Lung (tissue), 16 donors: ENCODE results near the gene ZBTB2. TPM values are rescaled to one million over a fixed set of nuclear protein-coding genes. Genes with fewer than 3 reads are reported as not detected.
A peak's percentile ranks its signal among the peaks of the same experiment; 100 is the strongest.

Experiments used
- ATAC-seq: fragments of 200-7000 bp; cut with Tn5 transposase; one replicate; pipeline ENCODE4 v1.9.1; 2020; ENCODE audit warnings: moderate number of reproducible peaks; ENCODE audit not compliant: insufficient read depth, low FRiP score
- DNase-seq, 3 donors: peaks; one replicate each; pipeline ENCODE4 v3.0.0-alpha.2; 2013 to 2017
- H3K27ac ChIP-seq, 2 donors: one replicate each; pipeline ENCODE4 v1.5.1; 2013; ENCODE audit warnings: mild to moderate bottlenecking in 2 of 2, moderate library complexity in 2 of 2, control low read depth in 1 of 2, inconsistent platforms in 1 of 2, low read depth in 1 of 2, low read length in 1 of 2
- H3K27me3 ChIP-seq, 3 donors: one replicate each; pipeline ENCODE4 v1.5.1; 2013; ENCODE audit warnings: low read length in 2 of 3; ENCODE audit not compliant: control insufficient read depth in 3 of 3, insufficient read depth in 3 of 3
- H3K36me3 ChIP-seq, 4 donors: one replicate each; pipeline ENCODE4 v1.5.1; 2013; ENCODE audit warnings: low read length in 4 of 4, mild to moderate bottlenecking in 1 of 4, moderate library complexity in 1 of 4; ENCODE audit not compliant: control insufficient read depth in 4 of 4, insufficient read depth in 4 of 4
- H3K4me1 ChIP-seq, 5 donors: one replicate each; pipeline ENCODE4 v1.5.1; 2013; ENCODE audit warnings: low read length in 5 of 5, mild to moderate bottlenecking in 2 of 5, moderate library complexity in 1 of 5; ENCODE audit not compliant: control insufficient read depth in 5 of 5, insufficient read depth in 5 of 5
- H3K4me3 ChIP-seq: one replicate; pipeline ENCODE4 v1.5.1; 2013; ENCODE audit warnings: mild to moderate bottlenecking, control low read depth, moderate library complexity
- H3K9ac ChIP-seq, 2 donors: one replicate each; pipeline ENCODE4 v1.5.1; 2013; ENCODE audit warnings: low read length in 2 of 2, control low read depth in 1 of 2; ENCODE audit not compliant: insufficient read depth in 1 of 2
- H3K9me3 ChIP-seq, 4 donors: one replicate each; pipeline ENCODE4 v1.5.1; 2013; ENCODE audit warnings: low read length in 3 of 4, mild to moderate bottlenecking in 1 of 4, moderate library complexity in 1 of 4; ENCODE audit not compliant: control insufficient read depth in 4 of 4, insufficient read depth in 3 of 4
- WGBS, 2 donors: extraction: QIAGEN DNeasy Blood & Tissue Kit; methylation state at CpG; one replicate each; pipeline ENCODE4 v1.1.7; 2013; 5-methylcytosine and 5-hydroxymethylcytosine counted together
- long read RNA-seq, 5 donors: transcript quantifications; one replicate each; lab custom pipeline, GENCODE V29; 2026
- polyA plus RNA-seq, 2 donors: library from polyadenylated mRNA; stranded (reverse); fragments of 200-250 nt; gene quantifications; one replicate each; pipeline ENCODE4 v1.2.1, GENCODE V29; 2013
- total RNA-seq, 2 donors: library from RNA; depleted of rRNA in 1 of 2; stranded (reverse); fragments of >200 nt in 1 of 2; gene quantifications; one replicate each; pipeline ENCODE4 v1.2.1, GENCODE V29; 2014 to 2021
- TF ChIP-seq, protein P1 (sequence below): IDR thresholded peaks from 2 replicates; pipeline ENCODE4 v1.5.1; 2012; ENCODE audit warnings: mild to moderate bottlenecking; ENCODE audit errors: control extremely low read depth, extremely low read depth
- donor health status: control.
- donor health status: control.
- donor health status: Bipolar disorder and iron deficiency.
- donor health status: healthy.
- donor health status: DM: yes; HTN: yes; CAD: no.

ZBTB2 gene, protein sequence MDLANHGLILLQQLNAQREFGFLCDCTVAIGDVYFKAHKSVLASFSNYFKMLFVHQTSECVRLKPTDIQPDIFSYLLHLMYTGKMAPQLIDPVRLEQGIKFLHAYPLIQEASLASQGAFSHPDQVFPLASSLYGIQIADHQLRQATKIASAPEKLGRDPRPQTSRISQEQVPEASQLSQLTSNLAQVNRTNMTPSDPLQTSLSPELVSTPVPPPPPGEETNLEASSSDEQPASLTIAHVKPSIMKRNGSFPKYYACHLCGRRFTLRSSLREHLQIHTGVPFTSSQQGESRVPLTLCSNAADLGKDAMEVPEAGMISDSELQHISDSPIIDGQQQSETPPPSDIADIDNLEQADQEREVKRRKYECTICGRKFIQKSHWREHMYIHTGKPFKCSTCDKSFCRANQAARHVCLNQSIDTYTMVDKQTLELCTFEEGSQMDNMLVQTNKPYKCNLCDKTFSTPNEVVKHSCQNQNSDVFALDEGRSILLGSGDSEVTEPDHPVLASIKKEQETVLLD
- total RNA-seq (10 to 100 TPM; 10.5 to 13.9 TPM), polyA plus RNA-seq (1 to 10 TPM; 8.1 to 9.1 TPM)
- long read RNA-seq, donor 1, transcript ZBTB2-201 (3 exons, 3,090 nt) = major isoform, 6 of 6 reads
- long read RNA-seq, donor 1, partial matches to known transcripts = 0 of 6 reads
- long read RNA-seq, donor 1, other reads (novel, unspliced or antisense) = 0 of 6 reads
- long read RNA-seq, donor 2, partial matches to known transcripts = 0 of 2 reads
- long read RNA-seq, donor 2, other reads (novel, unspliced or antisense) = 0 of 2 reads
- long read RNA-seq, donor 3, partial matches to known transcripts = 0 of 2 reads
- long read RNA-seq, donor 3, other reads (novel, unspliced or antisense) = 0 of 2 reads
- long read RNA-seq, donor 4, transcript ZBTB2-201 (3 exons, 3,090 nt) = major isoform, 6 of 11 reads
- long read RNA-seq, donor 4, partial matches to known transcripts = 5 of 11 reads
- long read RNA-seq, donor 4, other reads (novel, unspliced or antisense) = 0 of 11 reads
- long read RNA-seq, donor 5, transcript ZBTB2-201 (3 exons, 3,090 nt) = major isoform, 8 of 8 reads
- long read RNA-seq, donor 5, partial matches to known transcripts = 0 of 8 reads
- long read RNA-seq, donor 5, other reads (novel, unspliced or antisense) = 0 of 8 reads

DNA sequence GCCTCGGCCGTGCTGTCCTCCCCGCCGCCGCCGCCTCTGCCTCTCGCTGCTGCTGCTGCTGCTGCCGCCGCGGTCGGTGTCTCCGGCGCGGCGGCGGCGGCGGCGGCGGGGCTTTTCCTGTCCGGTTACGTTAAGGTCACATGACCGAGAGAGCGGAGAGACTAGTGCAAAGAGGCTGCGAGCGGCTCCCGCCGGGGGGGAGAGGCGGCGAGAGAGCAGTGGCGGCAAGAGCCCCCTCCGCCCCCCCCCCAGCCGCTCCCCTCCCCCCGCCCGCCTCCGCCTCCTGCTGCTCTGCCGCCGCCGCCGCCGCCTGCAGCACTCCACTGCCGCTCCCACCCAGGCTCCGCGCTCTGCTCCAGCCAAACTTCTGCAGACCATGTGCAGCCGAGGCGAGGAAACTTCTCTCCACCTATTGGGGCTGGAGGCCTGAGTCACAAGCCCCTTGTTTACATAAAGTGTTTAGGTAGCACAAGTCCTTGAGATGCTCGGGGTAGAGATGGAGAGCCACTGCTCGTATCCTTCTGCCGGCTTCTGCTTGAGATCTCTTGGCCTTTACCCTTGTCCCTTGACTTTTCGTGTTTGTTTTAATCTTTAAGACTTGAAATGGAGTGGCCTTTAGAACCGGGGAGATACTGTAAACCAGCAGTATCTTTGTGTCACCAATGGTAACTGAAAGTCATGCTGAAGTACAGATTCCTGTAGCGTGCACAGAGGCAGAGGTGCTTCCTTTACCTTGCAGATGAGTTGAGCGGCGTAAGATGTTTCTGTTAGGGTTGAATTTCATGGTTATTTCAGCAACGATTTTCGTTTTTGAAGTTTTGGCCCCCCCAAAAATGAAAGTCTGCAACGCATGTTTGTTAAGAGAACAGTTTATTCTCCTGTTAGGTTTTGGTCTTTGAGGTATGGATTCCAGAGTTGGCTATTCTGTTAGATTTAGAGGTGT lies at the start of gene ZBTB2:
ZBTB2 (minus strand) TSS at position 89 of the 943 bp plus-strand sequence. CDS start 17,922 bp downstream, outside the sequence.
- Histone ChIP-seq H3K9ac (peak within 1 kb of the TSS; percentile 7 to 63), H3K4me1 (peaks cover 5 to 32% (median 18%) of the 10 kb centered on the region in 5 donors), H3K9me3 (no peaks in the 10 kb centered on the region), H3K4me3 (peak within 1 kb of the TSS; percentile 84), H3K36me3 (no peaks in the 10 kb centered on the region), H3K27ac (peak within 1 kb of the TSS; percentile 99 to 100), H3K27me3 (no peaks in the 10 kb centered on the region)
- peak; percentile 76 to 78 (median 77) for DNase-seq
- TF ChIP-seq, protein P1, sequence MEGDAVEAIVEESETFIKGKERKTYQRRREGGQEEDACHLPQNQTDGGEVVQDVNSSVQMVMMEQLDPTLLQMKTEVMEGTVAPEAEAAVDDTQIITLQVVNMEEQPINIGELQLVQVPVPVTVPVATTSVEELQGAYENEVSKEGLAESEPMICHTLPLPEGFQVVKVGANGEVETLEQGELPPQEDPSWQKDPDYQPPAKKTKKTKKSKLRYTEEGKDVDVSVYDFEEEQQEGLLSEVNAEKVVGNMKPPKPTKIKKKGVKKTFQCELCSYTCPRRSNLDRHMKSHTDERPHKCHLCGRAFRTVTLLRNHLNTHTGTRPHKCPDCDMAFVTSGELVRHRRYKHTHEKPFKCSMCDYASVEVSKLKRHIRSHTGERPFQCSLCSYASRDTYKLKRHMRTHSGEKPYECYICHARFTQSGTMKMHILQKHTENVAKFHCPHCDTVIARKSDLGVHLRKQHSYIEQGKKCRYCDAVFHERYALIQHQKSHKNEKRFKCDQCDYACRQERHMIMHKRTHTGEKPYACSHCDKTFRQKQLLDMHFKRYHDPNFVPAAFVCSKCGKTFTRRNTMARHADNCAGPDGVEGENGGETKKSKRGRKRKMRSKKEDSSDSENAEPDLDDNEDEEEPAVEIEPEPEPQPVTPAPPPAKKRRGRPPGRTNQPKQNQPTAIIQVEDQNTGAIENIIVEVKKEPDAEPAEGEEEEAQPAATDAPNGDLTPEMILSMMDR = no peak
- WGBS, 2 donors = 1% methylated on average over 29 to 53 of the region's 57 CpGs
- no peak for ATAC-seq

DNA sequence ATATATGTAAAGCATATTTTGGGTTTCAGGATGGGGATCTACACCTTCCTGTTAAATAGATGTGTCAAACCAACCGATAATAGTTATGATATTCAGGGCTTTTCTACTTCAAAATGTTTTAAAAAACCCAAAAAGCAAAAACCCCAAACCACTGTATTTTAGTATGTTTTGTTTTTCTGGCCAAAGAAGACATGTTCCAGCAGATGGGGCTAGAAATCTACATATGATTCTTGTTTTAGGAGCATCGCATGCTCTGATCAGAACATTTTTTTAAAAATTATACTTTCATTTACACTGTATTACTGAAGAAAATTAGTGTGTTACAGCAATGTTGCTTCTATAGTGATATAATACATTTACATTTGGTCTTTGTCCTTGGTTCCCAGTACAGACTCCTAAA lies 49.6 kb upstream of the ZBTB2 start:
- TF ChIP-seq, protein P1 = no peak
- no peaks in the 10 kb centered on the region for H3K9me3 ChIP-seq
- 64 to 69% methylated on average over 2 of the region's 2 CpGs for WGBS, 2 donors
- H3K9ac ChIP-seq = no peak overlapping the region
- no peaks in the 10 kb centered on the region for H3K27me3 ChIP-seq
- H3K36me3 ChIP-seq = peaks cover 0 to 5% (median 3%) of the 10 kb centered on the region in 4 donors
- peak in 2 of 3 donors; percentile 63 to 66 for DNase-seq
- peaks cover 0 to 5% (median 2%) of the 10 kb centered on the region in 5 donors for H3K4me1 ChIP-seq
- no peak overlapping the region for H3K4me3 ChIP-seq
- no peak overlapping the region for H3K27ac ChIP-seq
- ATAC-seq = no peak

DNA sequence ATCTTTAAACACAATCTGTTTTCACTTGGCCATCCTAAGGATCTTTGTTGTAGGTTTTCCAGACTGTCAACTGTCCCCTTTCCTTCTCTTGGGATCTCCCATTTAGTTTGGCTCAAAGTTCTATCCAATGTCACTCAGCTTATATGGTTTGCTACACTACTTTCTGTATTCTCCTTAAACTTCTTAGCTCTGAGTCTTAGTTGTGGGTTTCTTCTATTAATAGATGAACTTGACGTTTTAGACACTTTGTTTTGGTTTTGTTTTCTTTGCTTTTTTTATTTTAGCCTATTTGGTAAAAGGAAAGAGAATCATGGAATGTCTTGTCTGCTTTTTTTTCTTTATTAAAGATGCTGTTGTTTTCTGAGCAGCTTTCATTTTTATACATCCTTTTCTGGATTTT lies 49.1 kb upstream of the ZBTB2 start:
- Histone ChIP-seq H3K4me1 (peaks cover 0 to 5% (median 2%) of the 10 kb centered on the region in 5 donors), H3K36me3 (peaks cover 0 to 5% (median 3%) of the 10 kb centered on the region in 4 donors), H3K9ac (no peak overlapping the region), H3K27ac (no peak overlapping the region), H3K9me3 (no peaks in the 10 kb centered on the region), H3K27me3 (no peaks in the 10 kb centered on the region), H3K4me3 (no peak overlapping the region)
- WGBS, 2 donors = 21 to 35% methylated on average over 1 of the region's 1 CpG
- DNase-seq = no peak
- no peak for ATAC-seq
- TF ChIP-seq, protein P1 = no peak
